HG02798 (cell line): ENCODE results near the gene SYT11.

Experiments
- ATAC-seq: cut with Tn5 transposase; IDR thresholded peaks from one replicate; pipeline ENCODE4 v1.9.1; 2021; ENCODE audit warnings: mild to moderate bottlenecking; ENCODE audit not compliant: unreplicated experiment, poor library complexity

The SYT11 gene

DNA sequence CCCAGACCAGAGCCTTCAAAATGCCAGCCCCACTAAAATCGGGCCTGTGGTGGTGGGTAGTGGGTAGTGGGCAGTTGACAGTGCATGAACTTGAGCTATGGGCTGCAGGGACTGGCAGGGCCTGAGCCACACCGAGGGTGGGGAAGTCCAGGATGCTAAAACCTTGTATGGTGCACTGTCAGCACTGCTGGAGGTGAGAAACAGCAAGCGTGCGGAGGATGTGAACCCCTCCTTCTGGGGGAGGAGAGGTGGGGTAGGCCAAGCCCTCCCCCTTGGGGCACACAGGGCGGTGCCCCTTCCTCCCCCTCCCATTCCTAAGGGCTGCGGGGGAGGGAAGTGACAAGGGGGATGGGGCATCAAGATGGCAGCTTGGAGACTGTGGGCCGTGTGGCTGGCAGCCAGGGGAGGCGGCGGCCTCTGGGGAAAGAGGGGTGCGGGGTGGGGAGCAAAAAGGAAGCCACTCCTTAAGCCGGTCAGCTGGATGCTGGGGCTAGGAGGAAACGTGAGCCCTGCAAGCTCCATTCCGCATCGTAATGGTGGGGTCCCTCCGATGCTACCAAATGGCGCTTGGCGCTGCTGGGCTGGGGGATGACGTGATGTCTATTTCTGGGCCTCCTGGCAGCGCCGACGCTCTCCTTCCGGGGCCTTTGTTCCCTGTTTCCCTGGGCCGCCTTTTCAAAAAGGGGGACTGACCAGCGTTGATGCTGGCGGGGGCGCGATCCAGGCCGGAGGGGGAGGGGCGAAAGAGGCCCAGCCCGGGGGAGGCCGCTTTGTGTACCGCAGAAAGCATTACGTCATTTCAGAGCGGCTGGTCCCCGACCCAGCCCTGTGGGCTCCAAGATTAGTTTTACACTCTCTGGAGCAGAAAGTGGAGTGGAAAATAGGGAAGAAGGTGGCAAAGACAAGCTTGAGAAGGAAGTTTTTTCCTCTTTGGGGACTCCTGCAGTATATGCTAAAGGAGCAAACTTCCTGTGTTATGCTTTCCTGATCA, 809 bp downstream of the SYT11 start:
- ATAC-seq: peak; percentile 15

DNA sequence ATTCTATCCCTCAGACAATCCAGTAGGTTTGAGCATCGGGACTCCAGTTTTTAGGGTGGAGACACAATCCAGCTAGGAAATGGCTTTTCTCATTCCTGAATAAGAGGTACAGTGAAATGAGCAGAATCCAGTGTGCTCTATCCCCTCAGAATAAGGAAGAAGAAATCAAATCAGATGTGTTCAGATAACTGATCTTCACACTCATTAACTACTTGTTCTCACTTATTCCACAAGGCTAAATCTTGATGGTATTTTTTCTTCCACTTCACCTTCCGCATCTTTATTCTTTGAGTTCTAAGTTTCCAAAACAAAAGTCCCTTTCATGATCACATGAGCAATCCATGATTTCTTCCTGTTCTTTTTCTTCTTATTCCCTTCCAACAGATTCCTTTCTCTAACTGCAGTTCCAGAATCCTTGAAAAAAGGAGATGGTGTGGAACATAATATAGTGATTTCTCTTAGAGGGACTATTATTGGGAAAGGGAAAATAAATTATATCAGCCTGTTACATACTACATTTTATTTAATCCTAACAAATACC, 1.7 kb downstream of the SYT11 start:
- ATAC-seq: no peak

DNA sequence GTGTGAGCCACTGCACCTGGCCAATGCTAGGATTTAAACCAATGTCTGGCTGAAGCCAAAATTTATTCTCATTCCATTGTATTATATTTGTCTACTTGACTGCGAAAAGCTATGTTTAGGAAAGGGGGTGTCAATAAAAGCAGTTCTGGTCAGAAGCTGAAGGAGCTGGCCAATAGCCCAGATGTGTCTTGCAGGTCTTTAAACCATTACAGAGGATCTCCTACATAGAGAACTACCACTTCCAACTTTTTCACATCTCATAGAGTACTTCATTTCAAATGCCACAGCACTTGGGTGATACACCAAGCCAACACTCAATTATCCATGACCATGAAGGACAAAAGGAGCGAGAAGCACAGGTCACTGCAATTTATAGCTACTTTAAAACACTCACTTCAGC, 2.5 kb downstream of the SYT11 start:
- ATAC-seq: no peak

DNA sequence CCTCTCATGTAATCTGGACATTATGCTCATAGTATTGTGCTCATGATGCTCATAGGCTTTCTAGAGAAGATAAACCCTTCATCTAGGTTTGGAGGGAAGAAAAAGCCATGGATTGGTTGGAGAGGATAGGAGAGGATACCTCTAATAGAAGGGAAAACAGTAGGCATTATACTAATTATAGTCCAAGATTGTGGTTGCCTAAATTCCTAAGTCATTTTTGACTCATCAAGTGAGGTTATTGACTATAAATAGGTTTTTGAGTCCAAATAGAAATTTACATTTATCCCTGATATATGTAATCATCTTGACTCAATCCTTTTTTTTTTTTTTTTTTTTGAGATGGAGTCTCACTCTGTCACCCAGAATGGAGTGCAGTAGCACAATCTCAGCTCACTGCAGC, 5.0 kb downstream of the SYT11 start:
- ATAC-seq: no peak

DNA sequence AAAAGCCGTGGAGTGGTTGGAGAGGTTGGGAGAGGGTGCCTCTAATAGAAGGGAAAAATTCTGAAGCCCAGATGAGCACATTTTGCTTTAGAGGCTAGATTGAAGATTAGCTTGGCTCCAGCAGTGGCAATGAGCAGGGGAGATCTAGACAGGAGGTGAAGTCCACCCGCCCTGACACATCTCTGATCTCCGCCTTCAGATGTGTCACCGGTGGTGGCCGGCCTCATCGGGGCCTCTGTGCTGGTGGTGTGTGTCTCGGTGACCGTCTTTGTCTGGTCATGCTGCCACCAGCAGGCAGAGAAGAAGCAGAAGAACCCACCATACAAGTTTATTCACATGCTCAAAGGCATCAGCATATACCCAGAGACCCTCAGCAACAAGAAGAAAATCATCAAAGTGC, 8.4 kb downstream of the SYT11 start:
- no peak for ATAC-seq

DNA sequence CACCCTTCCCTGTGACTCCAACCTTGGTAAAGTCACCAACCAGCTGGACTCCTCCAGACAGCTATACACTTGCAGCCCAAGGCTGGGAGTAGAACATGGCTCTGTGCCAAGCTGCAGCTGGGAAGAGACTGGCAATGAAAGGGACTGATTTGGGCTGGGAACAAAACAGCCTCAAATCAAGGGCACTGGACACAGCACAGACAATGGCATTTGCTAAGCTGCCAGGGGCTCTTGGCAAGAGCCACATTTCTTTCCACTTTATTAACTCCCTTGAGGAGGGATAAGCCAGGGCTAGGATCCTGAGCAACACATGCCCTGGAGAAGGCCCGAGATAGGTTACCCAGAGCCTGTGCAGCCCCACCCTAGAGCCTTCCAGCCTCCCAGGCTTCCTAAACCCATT, 12.0 kb downstream of the SYT11 start:
- no peak for ATAC-seq

DNA sequence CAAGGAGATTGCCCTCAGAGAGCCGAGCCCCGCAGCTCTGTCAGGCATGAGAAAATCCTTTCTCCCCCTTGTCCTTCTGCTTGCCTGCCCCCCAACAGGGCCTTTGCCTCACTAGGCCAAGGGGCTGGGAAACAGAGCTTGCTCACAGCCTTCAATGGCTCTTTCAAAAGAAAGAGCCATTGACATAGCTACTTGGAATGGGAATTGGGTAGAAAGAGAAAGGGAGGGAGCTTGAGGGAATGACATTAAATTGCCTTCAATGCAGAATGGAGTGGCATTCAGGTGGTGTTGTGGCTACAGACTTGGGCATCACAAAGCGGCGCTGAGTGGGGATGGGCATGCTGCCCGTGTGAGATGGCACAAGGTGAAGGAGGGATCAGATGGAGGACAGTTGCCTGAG, 13.2 kb downstream of the SYT11 start:
- no peak for ATAC-seq

DNA sequence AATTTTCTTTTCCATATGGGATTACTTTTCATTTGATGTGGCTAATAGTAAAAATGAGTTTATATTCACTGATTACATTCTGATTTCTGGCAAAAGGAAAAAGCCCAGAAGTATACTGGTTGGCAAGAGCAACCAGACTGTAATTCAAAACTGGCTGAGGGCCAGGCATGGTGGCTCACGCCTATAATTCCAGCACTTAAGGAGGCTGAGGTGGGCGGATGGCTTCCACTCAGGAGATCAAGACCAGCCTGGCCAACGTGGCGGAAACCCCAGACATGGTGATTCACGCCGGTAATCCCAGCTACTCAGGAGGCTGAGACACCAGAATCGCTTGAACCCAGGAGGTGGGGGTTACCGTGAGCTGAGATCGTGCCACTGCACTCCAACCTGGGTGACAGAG, 14.5 kb downstream of the SYT11 start:
- no peak for ATAC-seq

DNA sequence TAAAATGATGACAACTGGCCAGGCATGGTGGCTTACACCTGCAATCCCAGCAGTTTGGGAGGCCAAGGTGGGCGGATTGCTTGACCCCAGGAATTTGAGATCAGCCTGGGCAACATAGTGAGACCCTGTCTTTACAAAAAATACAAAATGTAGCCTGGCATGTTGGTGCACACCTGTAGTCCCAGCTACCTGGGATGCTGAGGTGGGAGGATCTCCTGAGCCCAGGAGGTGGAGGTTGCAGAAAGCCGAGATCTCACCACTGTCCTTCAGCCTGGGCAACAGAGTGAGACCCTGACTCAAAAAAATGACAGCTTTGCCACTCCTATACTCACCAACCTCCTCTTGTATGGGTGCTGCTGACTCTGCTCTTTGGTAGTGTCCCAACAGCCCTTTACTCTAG, 18.6 kb downstream of the SYT11 start:
- no peak for ATAC-seq

DNA sequence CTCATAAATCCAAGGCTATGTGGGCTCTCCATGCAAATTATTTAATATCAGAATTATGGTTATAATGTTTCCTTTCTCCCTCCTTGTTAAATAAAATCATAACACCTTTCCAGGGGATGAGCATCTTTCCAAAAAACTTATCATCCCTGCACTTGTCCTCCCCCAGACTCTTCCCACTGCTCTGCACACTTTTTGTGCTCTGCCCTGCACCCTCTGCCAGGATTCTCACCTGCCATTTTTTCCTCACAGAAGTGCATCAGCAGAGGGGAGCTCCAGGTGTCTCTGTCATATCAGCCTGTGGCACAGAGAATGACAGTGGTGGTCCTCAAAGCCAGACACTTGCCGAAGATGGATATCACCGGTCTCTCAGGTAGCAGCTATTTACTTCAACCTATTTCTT, 20.9 kb downstream of the SYT11 start:
- ATAC-seq: no peak

DNA sequence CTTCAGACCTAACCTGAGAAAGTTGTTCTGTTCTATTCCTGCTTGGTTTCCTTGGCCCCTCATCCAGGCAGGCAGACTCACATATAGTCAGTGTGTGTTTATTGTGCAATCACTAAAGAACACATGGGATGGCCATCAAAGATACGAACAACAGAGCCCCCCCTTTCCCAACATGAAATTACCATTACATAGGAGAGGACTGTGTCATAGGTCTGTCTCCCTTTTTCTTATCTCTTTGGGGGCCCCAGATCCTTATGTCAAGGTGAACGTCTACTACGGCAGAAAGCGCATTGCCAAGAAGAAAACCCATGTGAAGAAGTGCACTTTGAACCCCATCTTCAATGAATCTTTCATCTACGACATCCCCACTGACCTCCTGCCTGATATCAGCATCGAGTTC, 21.6 kb downstream of the SYT11 start:
- ATAC-seq: no peak

DNA sequence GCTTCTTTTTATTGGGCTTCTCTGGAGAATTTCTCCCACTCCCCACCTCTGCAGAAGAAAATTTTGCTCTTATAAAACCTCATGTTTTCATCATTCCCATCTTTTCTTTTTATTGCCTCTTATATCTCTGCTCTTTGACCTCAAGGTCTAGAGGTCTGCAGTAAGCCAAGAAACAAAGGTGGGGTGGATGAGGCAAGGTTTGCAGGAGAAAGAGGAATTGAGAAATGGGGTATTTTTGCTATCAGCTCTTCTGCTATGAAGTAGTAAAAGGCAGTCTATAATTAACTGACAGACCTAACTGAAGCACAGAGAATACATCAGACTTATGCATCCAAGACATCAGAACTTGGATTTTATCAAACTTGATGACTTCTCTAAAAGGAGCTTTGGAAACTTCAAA, 22.9 kb downstream of the SYT11 start:
- no peak for ATAC-seq

DNA sequence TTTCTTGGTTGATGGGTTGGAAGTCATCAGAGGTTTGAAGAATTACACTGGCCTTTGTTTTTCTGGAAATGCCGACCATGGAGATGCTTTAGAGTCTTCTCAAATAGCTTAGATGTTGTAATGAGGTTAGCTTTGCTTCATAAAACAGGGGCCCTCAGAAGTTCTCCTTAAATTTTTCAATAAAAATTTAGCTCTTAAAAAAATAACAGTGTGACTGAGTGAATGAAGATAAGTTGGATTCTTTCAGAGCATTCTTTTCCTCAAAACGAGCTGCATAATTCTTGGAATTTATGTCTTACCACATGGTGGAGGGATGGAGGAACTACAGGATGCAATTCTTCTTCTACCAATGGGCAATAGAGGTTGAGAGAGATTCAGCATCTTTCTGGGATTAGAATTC, 23.4 kb downstream of the SYT11 start:
- ATAC-seq: no peak

DNA sequence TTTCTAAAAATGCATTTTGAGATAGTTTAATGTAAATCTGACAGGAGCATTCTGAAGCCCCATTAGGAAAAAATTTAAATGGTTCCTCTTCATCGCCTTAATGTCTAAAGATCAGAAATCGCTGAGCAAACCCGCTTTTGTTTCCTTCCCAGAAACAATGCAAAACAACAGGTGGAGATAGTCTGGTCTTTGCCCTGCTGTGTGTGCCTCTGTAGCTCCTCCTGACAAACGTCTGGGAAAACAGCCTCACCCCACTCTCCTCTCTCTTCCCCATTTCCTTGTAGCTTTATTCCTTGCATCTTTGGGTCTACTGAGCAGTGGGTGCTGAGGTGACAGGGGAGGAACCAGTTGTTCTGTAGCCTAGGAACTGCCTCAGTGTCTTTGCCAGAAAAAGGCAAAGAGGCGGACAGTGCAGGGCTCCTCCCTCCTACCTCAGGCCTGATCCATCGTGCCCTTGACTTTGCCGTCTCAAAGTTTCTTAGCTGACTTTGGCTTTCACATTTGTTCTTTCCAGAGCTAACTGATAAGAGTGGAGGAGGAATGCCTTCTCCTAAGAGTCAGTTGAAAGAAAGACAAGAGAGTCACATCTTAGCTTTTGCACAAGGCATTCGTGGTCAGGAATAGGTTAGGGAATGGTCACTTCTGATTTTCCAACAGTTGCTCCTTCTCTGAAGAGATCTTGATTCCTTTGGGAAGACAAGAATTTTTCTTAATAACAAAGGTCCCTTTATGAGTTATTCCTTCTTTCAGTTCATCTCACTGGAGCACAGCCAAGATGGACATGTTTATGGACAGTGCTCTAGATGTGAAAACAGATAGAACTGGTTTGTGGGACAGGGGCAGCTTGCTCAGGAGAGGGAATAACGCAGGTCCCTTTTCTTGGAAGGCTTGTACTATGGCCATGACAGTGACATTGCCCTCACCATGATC, 24.9 kb downstream of the SYT11 start:
- no peak for ATAC-seq

DNA sequence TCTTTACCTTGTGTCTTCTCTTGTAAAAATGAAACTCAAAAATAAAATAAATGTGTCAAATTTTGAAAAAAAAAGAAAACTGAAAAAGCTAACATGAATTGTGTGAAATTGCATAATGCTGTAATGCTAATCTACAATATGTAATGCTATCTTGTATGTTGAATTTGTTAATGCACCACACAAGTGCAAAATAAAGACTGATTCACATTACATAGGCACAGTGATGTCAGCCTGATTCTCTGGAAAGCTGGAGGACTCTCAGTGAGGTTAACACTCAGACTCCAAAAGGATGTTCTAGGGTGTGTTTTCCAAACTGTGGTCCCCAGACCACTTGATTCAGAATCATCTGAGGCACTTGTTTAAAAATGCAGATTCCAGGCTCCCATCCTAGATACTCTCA, 25.6 kb downstream of the SYT11 start:
- ATAC-seq: no peak

DNA sequence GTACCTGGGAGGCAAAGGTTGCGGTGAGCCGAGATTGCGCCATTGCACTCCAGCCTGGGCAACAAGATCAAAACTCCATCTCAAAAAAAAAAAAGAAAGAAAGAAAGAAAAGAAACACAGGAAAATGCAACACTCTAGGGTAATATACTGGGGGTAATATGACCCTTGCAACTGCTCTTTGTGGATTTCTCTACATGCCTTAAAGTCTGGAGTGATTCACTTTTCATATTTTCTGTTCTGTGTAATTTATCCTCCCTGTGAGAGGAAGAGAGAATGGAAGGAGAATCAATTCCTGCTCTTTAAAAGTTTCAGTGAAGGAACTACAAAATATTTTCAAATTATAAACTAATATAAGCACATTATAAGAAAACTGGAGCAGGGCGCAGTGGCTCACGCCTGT, 29.1 kb downstream of the SYT11 start:
- ATAC-seq: no peak

DNA sequence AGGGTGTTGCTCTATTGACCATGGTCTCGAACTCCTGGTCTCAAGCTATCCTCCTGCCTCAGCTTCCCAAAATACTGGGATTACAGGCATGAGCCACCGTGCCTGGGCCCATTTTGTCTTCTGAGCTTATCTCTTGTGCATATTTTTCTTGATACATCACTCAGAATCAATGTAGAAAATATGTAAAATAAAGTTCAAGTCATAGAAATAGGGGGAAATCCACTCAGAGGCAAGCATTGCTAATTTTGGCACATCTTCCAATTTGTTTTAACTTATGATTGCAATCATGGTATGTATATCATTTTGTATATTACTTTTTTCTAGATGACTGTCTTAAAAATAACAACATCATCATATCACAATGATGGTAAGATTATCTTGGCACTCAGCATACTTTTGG, 30.2 kb downstream of the SYT11 start:
- ATAC-seq: no peak

DNA sequence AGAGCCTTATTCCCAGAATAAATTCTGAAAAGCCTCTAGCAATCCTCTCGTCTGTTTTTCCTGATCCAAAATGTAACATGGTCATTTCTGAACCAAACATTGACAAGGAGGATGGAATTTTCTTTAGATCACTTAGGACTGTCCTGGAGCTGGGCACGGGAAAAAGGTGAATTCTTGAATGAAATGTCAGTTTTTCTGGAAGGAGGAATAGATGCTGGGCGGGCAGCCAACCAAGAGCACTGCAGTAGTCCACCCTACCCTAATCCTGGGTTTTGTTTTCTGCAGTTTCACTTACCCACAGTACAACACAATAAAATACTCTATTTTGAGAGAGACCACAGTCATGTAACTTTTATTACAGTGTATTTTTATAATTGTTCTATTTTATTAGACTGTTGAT, 30.9 kb downstream of the SYT11 start:
- ATAC-seq: no peak

DNA sequence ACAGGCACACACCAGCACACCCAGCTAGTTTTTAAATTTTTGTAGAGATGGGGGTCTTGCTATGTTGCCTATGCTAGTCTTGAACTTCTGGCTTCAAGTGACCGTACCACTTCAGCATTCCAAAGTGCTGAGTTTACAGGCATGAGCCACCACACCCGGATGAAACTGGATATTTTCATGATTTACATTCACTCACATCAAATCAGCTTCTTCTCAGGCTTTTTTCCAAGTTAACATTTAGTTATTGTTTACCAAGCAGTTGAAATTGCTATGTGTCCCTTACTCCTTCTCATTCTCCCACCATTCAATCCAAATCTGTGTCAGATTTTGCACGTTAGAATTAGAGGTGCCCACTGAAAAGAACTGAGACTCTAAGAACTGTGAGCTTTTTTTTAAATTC, 33.4 kb downstream of the SYT11 start:
- ATAC-seq: no peak

DNA sequence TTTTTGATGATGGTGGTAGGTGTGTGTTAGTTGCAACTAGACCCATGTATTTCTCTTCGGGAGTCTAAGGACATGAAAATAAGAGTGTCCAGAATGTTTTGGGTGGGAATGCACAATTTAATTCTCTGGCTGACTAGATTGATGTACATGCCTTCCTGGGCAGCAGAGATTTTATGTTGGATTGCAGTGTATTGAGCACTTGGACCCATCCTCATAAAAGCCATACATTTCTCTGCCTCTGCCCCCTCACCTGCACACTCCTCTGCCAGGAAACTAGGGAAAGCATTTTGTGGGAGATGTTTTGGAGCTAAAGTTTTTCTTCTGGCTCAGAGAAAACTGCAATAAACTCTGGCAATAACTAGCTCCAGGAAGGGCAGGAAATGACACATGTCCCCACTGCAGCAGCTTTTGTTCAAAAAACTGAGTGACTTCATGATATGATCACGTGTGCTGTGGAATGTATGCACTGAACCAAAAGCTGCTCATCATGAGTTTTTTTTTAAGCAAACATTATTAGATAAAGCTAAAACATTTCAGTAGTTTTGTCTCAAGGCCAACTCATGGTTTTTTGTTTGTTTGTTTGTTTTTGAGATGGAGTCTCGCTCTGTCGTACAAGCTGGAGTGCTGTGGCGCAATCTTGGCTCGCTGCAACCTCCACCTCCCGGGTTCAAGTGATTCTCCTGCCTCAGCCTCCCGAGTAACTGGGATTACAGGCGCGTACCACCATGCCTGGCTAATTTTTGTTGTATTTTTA, 34.2 kb downstream of the SYT11 start:
- no peak for ATAC-seq
